Caki2 (cell line): Measurements from ENCODE around the gene FBXL4. TPM values are rescaled to one million over a fixed set of nuclear protein-coding genes. Genes with fewer than 3 reads are reported as not detected.
"Not testable (repeated sequence)": the region's sequence is repeated elsewhere in the genome, so short reads cannot be mapped to it uniquely, and the experiment has no call there.

Experiments used
- DNase-seq: peaks from one replicate; pipeline ENCODE4 v3.0.0-alpha.2; 2015; ENCODE audit warnings: low read depth
- in situ Hi-C: cut with HindIII; loops from 2 replicates; pipeline ENCODE4 v1.10.0; 2016; ENCODE audit warnings: low sequenced_read_pairs, low pct_unique_long_range_greater_than_20kb, mixed read lengths
- total RNA-seq: library from RNA; depleted of rRNA; stranded (reverse); fragments of >200 nt; shearing (Covaris generic); gene quantifications from 2 replicates; pipeline ENCODE4 v1.2.3, GENCODE V29; 2014; ENCODE audit warnings: low replicate concordance

FBXL4 gene
- total RNA-seq, 1 experiment from 2014 or later, result 21.3 TPM

DNA sequence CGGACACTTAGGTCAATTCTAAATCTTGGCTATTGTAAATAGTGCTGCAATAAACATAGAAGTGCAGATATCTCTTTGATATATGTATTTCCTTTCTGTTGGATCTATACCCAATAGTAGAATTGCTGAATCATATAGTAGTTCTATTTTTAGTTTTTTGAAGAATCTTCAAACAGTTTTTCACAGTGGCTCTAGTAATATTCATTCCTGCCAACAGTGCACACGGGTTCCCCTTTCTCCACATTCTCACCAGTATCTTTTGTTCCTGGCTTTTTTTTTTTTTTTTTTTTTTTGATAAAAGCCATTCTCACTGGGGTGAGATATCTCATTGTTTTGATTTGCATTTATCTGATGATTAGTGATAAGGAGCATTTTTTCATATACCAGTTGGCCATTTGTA is 1.8 kb upstream of the FBXL4 start:
- in situ Hi-C loops, result no loop called here
- no peak for DNase-seq

DNA sequence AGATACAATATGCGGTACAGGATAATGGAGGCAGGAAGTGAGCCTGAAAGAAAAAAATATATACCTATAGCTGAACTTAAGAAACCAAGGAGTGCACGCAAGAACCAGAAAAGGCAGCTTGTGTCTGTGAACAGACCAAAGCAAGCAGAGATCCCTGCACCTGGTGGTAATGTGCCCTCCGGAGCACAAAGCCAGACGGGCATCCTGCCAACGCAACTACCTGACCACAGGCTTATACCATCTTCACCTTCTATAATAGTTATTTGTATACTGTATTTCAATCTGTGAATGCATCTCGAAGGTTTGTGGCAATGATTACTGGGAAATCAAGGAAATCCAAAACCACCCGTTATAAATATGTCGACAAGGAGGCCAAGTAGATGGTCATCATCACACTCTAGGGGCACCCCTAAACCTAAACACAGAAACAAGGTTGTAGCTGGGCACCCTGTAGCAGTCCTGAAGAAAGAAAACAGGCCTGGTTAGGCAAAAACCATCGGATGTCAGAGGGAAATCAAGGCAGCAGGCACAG is 801 bp downstream of the FBXL4 start:
- peak; percentile 57 for DNase-seq

DNA sequence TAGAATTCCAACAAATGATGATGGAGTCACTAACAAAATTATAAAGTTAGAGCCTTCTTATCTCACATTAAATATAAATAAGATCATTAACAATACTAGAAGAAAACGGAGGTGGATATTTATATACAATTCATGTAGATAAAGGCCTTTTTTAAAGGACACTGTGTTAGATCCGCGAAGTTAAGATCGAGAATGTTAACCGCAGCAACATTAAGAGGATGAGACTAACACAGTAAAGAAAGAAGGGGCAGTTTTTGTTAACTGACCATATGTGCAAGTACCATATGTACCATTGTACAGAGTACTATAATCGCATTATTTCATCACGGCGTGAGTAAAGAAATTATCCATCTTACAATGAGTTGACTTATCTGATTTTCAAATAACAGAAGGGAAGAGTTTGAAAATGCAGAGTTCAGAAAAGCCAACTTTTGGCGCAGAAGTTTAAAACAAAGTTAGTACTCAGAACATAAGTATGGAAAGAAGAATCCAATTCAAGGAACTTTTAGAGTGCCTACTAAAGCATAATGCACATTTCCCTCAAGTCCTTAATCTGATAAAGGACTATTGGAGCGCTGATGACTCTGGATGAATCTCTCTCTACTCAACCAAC is 1.4 kb downstream of the FBXL4 start:
- DNase-seq, result no peak
- in situ Hi-C loops, result no loop called here

More for the DNA sequence above, 801 bp downstream of the FBXL4 start:
- in situ Hi-C loops, result no loop called here

DNA sequence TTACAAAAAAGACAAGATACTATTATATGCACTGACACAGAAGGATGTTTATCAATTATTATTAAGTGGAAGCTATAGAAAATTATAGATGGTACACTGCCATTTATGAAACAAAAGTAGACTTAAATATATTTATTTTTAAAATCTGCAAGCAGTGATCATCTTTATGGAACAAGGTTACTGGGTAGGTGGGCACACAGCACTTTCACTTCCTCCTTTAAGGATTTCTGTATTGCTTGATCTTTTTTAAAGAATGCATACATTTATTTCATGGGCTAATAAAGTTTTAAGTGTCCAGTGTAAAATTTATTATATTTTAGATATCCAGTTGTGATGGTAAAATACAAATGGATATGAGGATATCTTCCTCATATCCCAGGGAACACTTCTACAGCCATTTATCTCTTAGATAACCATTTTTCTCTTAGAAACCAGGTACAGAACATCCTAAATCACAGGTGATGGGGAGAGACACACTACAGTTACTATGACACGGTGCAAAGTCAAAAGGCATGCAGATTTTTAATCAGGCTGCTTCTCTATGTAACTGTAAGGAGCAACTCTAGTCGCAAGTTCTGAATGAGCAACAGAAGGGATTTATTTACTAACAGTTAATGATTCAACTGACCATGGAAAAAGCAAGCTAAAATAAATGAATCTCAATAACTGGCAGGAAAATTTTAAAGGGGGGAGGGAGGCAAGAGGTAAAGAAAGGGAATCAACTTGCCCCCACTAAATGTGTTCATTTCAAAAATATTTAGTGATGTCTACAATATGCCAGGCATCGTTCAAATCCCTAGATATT is 2.2 kb downstream of the FBXL4 start:
- peak; percentile 19 for DNase-seq
- in situ Hi-C loops, result no loop called here

DNA sequence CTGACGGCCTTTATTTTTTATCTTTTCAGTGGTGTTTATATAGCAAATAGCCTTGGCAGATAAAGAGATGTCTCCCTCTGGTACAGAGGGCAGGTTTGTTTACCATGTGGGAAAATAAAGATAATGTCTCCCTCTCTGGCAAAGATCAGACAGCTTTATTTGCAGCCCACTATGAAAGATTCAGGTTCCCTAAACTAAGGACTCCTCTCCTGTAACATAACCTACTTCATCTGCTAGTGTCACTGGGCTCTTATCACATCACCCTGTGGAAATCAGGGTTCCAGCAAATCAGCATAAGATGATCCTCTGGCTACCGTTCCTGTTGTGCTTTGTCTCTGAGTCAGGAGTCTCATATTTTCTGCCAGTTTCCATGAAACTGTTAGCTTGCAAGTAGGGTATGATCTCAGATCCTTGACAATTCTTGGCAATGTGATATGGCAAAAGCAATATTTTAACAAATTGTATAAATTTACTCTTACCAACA is 3.1 kb downstream of the FBXL4 start:
- in situ Hi-C loops, result no loop called here
- peak; percentile 16 for DNase-seq

DNA sequence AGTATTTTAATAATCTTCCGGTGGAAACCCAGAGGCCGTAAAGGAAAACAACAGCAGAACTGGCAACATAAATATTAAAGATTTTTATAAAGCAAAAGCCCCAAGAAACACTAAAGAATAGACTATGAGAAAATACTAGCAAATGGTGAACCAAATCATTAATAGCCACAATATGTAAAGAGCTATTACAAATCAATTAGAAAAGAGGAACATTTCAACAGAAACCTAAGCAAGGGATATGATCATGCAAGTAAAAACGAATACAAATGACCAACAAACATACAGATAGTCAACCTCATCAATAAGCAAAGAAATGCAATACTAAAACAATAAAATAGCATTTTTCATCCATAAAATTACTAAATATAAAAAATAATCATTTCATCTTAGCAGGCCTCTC is 3.6 kb downstream of the FBXL4 start:
- in situ Hi-C loops, result no loop called here

DNA sequence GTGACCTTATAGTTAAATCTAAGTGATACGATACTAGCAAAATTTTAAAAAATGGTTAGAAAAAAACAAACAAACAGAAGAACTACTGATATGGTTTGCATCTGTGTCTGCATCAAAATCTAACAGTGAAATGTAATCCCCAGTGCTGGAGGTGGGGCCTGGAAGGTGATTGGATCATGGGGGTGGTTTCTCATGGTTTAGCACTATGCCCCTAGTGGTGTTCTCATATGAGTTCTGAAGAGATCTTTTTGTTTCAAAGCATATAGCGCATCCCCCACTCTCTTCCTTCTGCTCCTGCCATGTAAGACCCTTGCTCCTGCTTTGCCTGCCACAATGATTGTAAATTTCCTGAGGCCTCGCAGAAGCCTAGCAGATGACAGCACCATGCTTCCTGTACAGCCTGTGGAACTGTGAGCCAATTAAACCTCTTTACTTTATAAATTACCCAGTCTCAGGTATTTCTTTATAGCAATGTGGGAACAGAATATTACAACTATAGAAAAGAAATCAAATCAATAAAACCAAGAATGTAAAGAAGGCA is 5.4 kb downstream of the FBXL4 start:
- no peak for DNase-seq
- in situ Hi-C loops, result no loop called here

More for the DNA sequence above, 3.6 kb downstream of the FBXL4 start:
- no peak for DNase-seq

DNA sequence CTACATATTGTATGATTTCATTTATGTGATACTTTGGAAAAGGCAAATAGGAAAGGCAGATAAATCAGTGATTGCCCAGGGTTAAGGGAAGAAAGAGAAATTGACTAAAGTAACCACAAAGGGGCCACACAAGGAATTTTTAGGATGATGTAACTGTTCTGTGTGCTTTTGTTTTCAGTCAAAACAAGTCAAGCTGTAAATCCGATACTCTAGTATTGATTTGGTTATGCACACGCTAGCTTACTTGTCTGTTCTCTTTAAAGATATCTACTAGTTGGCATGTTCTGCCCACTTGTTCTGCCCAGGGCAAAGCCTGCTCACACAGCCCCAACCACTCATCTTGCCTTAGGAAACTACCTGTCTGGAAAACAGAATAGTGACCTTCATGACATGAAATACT is 6.4 kb downstream of the FBXL4 start:
- no peak for DNase-seq
- in situ Hi-C loops, result no loop called here

DNA sequence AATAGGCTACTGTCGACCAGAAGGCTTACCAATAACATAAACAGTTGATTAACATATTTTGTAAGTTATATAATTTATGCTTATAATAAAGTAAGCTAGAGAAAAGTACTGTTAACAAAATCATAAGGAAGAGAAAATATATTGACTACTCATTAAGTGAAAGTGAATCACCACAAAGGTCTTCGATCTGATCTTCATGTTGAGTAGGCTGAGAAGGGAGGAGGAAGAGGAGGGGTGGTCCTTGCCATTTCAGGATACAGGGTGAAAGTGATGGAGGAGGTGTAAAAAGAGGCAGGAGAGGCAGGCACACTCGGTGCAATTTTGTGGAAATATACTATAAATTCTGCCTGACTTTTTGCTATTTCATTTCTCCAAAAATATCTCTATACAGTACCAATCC is 10.4 kb downstream of the FBXL4 start:
- no peak for DNase-seq
- in situ Hi-C loops, result no loop called here

DNA sequence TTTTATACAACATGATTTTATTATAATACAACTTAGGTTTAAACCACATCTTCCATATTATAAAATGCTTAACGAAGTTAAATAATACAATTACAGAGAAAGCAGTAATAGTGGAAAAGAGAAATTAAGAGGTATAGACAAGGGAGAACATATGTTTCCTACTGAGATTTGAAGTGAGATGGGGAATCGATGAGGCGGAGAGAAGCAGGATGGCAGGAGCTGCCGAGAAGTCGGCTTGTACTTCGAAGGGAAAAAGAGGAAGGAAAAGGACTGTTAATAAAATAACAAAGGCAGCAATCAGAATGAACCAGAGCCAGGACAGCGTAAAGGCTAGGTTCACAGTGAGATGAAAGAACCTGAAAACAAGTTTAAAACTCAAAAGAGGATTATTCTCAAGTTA is 15.4 kb downstream of the FBXL4 start:
- in situ Hi-C loops, result no loop called here
- DNase-seq, result no peak

DNA sequence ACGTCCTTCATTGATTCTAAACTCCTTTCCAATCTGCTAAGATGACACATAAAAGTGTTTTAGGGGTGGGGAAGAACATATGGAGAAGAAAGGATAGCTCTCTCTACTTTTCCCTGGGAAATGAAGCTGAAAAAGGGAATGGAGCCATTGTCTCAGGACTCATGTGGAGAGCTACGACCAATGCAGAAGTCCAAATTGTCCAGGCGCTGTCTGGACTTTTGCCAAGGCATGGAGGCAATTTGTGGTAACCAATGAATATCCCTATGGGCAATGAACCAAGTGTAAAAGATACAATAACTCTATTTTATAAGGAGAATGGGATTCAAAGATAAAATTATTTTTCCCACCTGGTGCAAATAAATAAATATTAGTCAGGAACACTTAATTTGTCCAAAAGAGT is 16.1 kb downstream of the FBXL4 start:
- in situ Hi-C loops, result no loop called here
- no peak for DNase-seq

DNA sequence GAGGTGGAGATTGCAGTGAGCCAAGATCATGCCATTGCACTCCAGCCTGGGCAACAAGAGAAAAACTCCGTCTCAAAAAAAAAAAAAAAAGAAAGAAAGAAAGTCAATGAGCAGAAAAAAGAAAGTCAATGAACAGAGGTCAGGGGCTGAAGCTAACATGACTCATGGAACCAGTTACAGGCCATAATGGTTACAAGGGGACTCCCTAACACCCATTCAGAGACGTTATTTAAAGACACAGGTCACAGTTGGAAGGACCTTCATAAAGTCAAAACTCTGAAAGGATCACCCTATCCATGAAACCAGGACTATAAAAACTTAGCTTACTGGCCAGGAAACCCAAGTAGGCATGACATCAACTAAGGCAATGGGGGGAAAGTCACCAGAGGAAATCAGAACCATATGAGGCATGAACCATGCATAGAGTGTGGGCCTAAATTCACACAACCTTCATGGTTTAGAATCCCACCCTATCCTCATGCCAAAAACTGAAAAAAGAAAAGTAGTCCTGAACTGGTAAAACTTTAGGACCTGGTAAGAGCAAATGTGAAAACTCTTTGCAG is 18.2 kb downstream of the FBXL4 start:
- in situ Hi-C loops, result no loop called here
- peak; percentile 72 for DNase-seq

DNA sequence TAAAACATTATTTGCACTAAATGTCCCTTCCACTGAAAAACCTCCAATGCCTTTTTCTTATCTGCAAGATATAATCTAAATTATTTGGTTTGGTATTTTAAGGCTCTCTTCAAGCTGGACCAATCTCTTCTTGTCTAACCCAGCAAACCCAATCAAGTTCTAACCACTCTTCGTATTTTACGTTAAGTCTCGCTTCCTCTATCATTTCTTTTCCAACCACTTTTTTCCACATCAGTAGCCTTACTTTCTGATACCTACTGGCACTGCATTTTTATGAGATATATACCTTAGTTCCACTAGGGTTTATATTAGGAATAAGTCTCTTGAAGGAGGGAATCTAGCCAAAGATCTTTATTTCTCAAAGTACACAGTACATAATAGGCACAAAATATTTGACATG is 19.1 kb downstream of the FBXL4 start:
- in situ Hi-C loops, result no loop called here
- DNase-seq, result no peak

DNA sequence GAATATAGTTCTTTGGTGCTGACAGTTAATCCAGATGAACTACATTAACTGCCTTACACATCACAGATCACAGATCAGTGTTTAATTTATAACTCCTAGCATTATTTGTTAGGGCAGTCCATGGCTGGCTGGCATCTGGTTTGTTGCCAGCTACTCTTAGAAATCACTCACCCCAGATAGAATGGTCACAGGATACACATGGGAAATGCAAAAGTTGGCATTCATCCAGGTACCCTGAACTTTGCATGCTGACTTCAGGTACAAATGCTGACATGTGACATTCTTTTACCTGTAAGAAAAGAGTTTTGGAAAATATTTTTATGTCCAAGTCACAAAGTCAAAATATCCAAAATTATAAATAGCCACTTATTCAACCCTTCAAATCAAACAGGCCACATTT is 20.2 kb downstream of the FBXL4 start:
- DNase-seq, result peak; percentile 75
- in situ Hi-C loops, result no loop called here

DNA sequence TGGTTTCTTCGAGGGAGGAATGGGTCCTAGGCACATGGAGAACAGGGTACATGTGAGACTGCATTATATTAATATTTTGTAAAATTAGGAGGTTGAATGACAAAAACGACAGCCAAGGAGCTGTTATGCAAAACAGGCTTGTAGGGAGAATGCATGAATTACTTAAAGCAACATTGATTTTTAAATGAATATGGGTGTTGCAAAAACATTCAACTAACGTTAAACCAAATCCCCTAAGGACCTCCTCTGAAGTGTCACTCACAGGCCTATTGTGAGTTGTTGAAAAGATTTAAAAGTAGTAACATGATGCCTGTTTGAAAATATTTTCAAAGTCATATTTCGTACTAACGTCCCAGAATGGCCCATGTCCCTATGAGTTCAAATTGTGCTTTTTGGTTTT is 21.9 kb downstream of the FBXL4 start:
- DNase-seq, result no peak
- in situ Hi-C loops, result no loop called here

DNA sequence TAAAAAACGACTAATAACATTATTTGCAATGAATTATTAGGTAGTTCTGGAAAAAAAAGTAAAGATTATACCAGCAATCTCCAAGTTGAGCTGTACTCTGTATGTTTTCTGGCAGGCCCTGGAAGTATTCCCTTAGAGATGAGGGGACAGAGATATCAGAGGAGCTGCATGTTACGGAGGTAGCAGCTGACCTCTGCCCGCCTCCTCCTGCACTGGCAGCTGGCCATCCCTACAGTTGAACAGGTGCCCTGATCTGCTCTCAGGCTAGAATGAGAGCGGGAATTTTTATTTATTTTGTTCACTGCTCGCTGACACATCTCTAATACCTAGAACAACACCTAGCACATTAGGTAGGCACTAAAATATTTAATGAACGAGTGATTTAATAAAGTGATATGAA is 23.1 kb downstream of the FBXL4 start:
- in situ Hi-C loops, result no loop called here
- no peak for DNase-seq

DNA sequence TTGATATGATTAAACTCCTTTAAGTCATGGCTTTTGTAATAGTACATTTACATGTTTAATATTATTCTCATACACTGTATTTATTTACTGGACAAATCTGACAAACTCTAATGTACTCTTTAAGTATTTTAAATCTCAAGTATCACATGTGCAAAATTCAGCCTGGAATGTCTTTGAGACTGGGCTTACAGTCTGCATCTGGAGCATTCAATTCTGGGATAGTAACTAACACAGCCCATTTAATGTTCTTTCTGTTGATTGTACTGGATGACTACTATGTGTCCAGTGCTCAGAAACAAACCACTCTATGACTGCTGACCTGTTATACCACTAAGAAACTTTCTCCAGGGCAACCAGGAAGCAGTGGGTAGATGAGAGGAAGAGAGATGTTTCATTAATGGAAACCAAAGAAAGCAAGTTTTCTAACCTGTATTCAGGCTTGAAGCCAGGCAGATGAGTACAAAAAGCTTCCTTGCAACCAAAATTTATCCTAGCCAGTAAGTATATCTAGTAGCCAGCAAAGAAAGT is 26.8 kb downstream of the FBXL4 start:
- in situ Hi-C loops, result no loop called here
- DNase-seq, result no peak

DNA sequence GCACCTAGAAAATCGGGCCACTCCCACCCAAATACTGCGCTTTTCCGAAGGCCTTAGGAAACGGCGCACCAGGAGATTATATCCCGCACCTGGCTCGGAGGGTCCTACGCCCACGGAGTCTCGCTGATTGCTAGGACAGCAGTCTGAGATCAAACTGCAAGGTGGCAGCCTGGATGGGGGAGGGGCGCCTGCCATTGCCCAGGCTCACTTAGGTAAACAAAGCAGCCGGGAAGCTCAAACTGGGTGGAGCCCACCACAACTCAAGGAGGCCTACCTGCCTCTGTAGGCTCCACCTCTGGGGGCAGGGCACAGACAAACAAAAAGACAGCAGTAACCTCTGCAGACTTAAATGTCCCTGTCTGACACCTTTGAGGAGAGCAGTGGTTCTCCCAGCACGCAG is 36.8 kb downstream of the FBXL4 start:
- DNase-seq, in situ Hi-C loops: not testable (repeated sequence)

DNA sequence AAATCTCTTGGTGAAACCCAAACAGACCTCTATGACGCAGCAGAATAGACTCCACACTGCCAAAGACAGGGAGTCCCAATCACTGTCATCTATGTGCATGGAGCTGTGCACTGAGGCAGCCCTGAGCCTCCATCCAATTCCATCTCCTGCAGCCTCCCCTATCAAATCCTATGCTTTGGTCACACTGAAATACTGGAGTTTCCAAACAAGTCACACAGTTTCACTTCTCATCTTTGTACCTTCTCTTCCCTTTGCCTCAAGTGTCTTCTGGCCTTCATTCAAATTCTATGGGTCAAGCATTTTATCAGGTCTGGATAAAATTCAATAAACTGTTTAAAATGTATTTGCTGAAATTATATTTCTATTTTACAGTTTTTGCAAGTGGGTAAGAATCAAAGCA is 38.5 kb downstream of the FBXL4 start:
- in situ Hi-C loops, result no loop called here
- DNase-seq, result no peak
